ENCODE measurements around the gene WDR91.

Gene WDR91

GRCh38 chr7:135188298-135188984, 22.9 kb downstream of the WDR91 start:
- Histone ChIP-seq H3F3A (ENCODE audit: insufficient read depth, low read length) (no peaks in the 10 kb centered on the region), H3K9me3 (ENCODE audit: low read length) (no peaks in the 10 kb centered on the region), H3K4me3 (ENCODE audit: low read depth, low read length, poor library complexity, severe bottlenecking) (no peak overlapping the region), H3K4me1 (ENCODE audit: insufficient read depth, low read length, severe bottlenecking) (no peaks in the 10 kb centered on the region), H3K9ac (ENCODE audit: low read length) (no peak overlapping the region), H3K36me3 (ENCODE audit: insufficient read depth, low read length) (peaks cover 87% of the 10 kb centered on the region), H2AFZ (ENCODE audit: low read length) (no peak overlapping the region), H4K20me1 (ENCODE audit: insufficient read depth, low read length) (no peaks in the 10 kb centered on the region), H3K79me2 (ENCODE audit: insufficient read depth, low read length) (no peaks in the 10 kb centered on the region), H3K27ac (ENCODE audit: low read depth, low read length, poor library complexity, severe bottlenecking) (no peak overlapping the region), H3K9me2 (ENCODE audit: low read depth, low read length) (no peaks in the 10 kb centered on the region), H3K27me3 (ENCODE audit: insufficient read depth, low read length) (no peaks in the 10 kb centered on the region), H3K4me2 (ENCODE audit: low read length) (no peak overlapping the region)
- no peak for TF ChIP-seq CTCF (IDR thresholded peaks at IDR 0.05; ENCODE audit: low read length)
- no peak for TF ChIP-seq EZH2 (IDR thresholded peaks at IDR 0.05; ENCODE audit: borderline replicate concordance, low read length)

- Histone ChIP-seq H3K79me2 (ENCODE audit: insufficient read depth, low read length) (no peaks in the 10 kb centered on the region), H3K9me3 (ENCODE audit: low read length) (peaks cover 2% of the 10 kb centered on the region; the same call in 1 of the 2 replicates), H3K4me1 (ENCODE audit: insufficient read depth, low read length, severe bottlenecking) (no peaks in the 10 kb centered on the region), H3K4me2 (ENCODE audit: low read length) (no peak overlapping the region), H3K27ac (ENCODE audit: low read depth, low read length, poor library complexity, severe bottlenecking) (no peak overlapping the region), H3K4me3 (ENCODE audit: low read depth, low read length, poor library complexity, severe bottlenecking) (no peak overlapping the region), H3F3A (ENCODE audit: insufficient read depth, low read length) (no peaks in the 10 kb centered on the region), H4K20me1 (ENCODE audit: insufficient read depth, low read length) (no peaks in the 10 kb centered on the region), H3K9ac (ENCODE audit: low read length) (no peak overlapping the region), H3K9me2 (ENCODE audit: low read depth, low read length) (no peaks in the 10 kb centered on the region), H2AFZ (ENCODE audit: low read length) (no peak overlapping the region), H3K27me3 (ENCODE audit: insufficient read depth, low read length) (no peaks in the 10 kb centered on the region), H3K36me3 (ENCODE audit: insufficient read depth, low read length) (peaks cover 89% of the 10 kb centered on the region)
- no peak for TF ChIP-seq CTCF (IDR thresholded peaks at IDR 0.05; ENCODE audit: low read length)
- no peak for TF ChIP-seq EZH2 (IDR thresholded peaks at IDR 0.05; ENCODE audit: borderline replicate concordance, low read length)
Observed at GRCh38 chr7:135186841-135187253, 24.5 kb downstream of the WDR91 start.

- H4K20me1 ChIP-seq (ENCODE audit: insufficient read depth, low read length) = no peaks in the 10 kb centered on the region
- H3K79me2 ChIP-seq (ENCODE audit: insufficient read depth, low read length) = no peaks in the 10 kb centered on the region
- H3K9me3 ChIP-seq (ENCODE audit: low read length) = peaks cover 6% of the 10 kb centered on the region; the same call in 1 of the 2 replicates
- H3K27ac ChIP-seq (ENCODE audit: low read depth, low read length, poor library complexity, severe bottlenecking) = no peak overlapping the region
- H3K4me2 ChIP-seq (ENCODE audit: low read length) = no peak overlapping the region
- H3K4me1 ChIP-seq (ENCODE audit: insufficient read depth, low read length, severe bottlenecking) = no peaks in the 10 kb centered on the region
- no peaks in the 10 kb centered on the region for H3F3A ChIP-seq (ENCODE audit: insufficient read depth, low read length)
- H3K36me3 ChIP-seq (ENCODE audit: insufficient read depth, low read length) = peaks cover 90% of the 10 kb centered on the region
- no peak overlapping the region for H3K4me3 ChIP-seq (ENCODE audit: low read depth, low read length, poor library complexity, severe bottlenecking)
- TF ChIP-seq CTCF (IDR thresholded peaks at IDR 0.05; ENCODE audit: low read length) (no peak), EZH2 (IDR thresholded peaks at IDR 0.05; ENCODE audit: borderline replicate concordance, low read length) (no peak)
- H3K9me2 ChIP-seq (ENCODE audit: low read depth, low read length) = no peaks in the 10 kb centered on the region
- no peak overlapping the region for H2AFZ ChIP-seq (ENCODE audit: low read length)
- H3K27me3 ChIP-seq (ENCODE audit: insufficient read depth, low read length) = no peaks in the 10 kb centered on the region
- no peak overlapping the region for H3K9ac ChIP-seq (ENCODE audit: low read length)
Observed at GRCh38 chr7:135186261-135186540, 25.1 kb downstream of the WDR91 start.

All from OCI-LY1 (cell line).